Esophagus muscularis mucosa (tissue), 4 donors: Measurements from ENCODE around the gene PAPSS2. TPM values are rescaled to one million over a fixed set of nuclear protein-coding genes. Genes with fewer than 3 reads are reported as not detected.
"Not testable (repeated sequence)": the region's sequence is repeated elsewhere in the genome, so short reads cannot be mapped to it uniquely, and the experiment has no call there.

ENCODE experiments used
- DNase-seq: peaks from one replicate; pipeline ENCODE4 v3.0.0-alpha.2; 2017; ENCODE audit errors: extremely low spot score
- H3K27ac ChIP-seq, 4 donors: fragments of 200-600 bp; sonication (generic); replicated peaks in 1 of 4; 1 replicate in 3 of 4; 2 replicates in 1 of 4; pipeline ENCODE4 v1.5.1; 2016 to 2019; ENCODE audit warnings: mild to moderate bottlenecking in 1 of 4
- H3K27me3 ChIP-seq, 4 donors: fragments of 200-600 bp; sonication (generic); one replicate each; pipeline versions ENCODE4 v1.5.1 to v1.6.0; 2016 to 2019
- H3K36me3 ChIP-seq, 4 donors: fragments of 200-600 bp; sonication (generic); one replicate each; pipeline ENCODE4 v1.5.1; 2016 to 2019
- H3K4me1 ChIP-seq, 4 donors: fragments of 200-600 bp; sonication (generic); one replicate each; pipeline ENCODE4 v1.5.1; 2016 to 2019
- H3K4me3 ChIP-seq, 4 donors: fragments of 200-600 bp; sonication (generic); 1 replicate in 2 of 4; 2 replicates in 2 of 4; pipeline ENCODE4 v1.5.1; 2016 to 2019; ENCODE audit warnings: mild to moderate bottlenecking in 4 of 4, moderate library complexity in 1 of 4
- H3K9me3 ChIP-seq, 4 donors: fragments of 200-600 bp; sonication (generic); 1 replicate in 3 of 4; 2 replicates in 1 of 4; pipeline ENCODE4 v1.5.1; 2016 to 2019
- EP300 ChIP-seq: sonication (generic); formaldehyde crosslinking; IDR thresholded peaks from one replicate; pipeline ENCODE4 v1.6.1; 2017; ENCODE audit warnings: antibody characterized with exemption
- POLR2A ChIP-seq: fragments of 450-650 bp; IDR thresholded peaks from one replicate; pipeline ENCODE4 v1.6.1; 2017; ENCODE audit warnings: antibody characterized with exemption, moderate library complexity, mild to moderate bottlenecking, low read depth
- POLR2AphosphoS5 ChIP-seq, 2 donors: sonication (generic); formaldehyde crosslinking; IDR thresholded peaks; one replicate each; pipeline ENCODE4 v1.6.1; 2017; ENCODE audit warnings: antibody characterized with exemption in 2 of 2
- WGBS: methylation state at CpG from one replicate; pipeline ENCODE4 v1.1.5; 2018; 5-methylcytosine and 5-hydroxymethylcytosine counted together
- intact Hi-C: fragments of 100-400 bp; cut with DNase I; formaldehyde crosslinking; loops from one replicate; pipeline ENCODE4 v1.15.1; 2023
- total RNA-seq, 4 donors: library from RNA; depleted of rRNA; stranded (reverse); fragments of >200 nt; gene quantifications; one replicate each; pipeline versions ENCODE4 v1.1.0 to v1.2.1, GENCODE V29; 2016
- TF ChIP-seq, protein P1 (sequence below), 3 experiments: fragments of 200-600 bp in 2 of 3; fragments of 450-650 bp in 1 of 3; sonication (generic) in 2 of 3; IDR thresholded peaks; one replicate each; pipeline ENCODE4 v1.5.1; 2017 to 2019; ENCODE audit warnings: antibody characterized with exemption in 3 of 3, mild to moderate bottlenecking in 2 of 3, moderate library complexity in 1 of 3

Gene PAPSS2
- total RNA-seq, 4 donors from 2014 or later: 9.6 to 16.7 (median 14.9) TPM

DNA sequence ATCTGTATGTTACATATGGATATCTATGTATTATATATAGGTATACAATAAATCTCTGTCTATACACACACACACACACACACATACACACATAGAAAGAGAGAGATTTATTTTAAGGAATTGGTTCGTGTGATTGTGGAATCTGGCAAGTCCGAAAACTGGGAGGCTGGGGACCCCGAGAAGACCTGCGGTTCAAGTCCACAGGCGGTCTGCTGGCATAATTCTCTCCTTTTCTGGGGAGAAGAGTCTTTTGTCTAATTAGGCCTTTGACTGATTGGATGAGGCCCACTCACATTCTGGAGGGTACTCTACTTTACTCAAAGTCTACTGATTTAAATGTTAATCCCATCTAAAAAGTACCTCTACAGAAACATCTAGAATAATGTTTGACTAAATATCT is 65.1 kb downstream of the PAPSS2 start:
- Histone ChIP-seq H3K36me3 (peaks cover 0 to 4% (median 0%) of the 10 kb centered on the region in 4 donors), H3K27ac (no peak overlapping the region), H3K27me3 (no peaks in the 10 kb centered on the region), H3K4me3 (no peak overlapping the region), H3K9me3 (no peaks in the 10 kb centered on the region), H3K4me1 (no peaks in the 10 kb centered on the region)
- 98% methylated on average over 5 of the region's 5 CpGs for WGBS
- TF ChIP-seq, protein P1, sequence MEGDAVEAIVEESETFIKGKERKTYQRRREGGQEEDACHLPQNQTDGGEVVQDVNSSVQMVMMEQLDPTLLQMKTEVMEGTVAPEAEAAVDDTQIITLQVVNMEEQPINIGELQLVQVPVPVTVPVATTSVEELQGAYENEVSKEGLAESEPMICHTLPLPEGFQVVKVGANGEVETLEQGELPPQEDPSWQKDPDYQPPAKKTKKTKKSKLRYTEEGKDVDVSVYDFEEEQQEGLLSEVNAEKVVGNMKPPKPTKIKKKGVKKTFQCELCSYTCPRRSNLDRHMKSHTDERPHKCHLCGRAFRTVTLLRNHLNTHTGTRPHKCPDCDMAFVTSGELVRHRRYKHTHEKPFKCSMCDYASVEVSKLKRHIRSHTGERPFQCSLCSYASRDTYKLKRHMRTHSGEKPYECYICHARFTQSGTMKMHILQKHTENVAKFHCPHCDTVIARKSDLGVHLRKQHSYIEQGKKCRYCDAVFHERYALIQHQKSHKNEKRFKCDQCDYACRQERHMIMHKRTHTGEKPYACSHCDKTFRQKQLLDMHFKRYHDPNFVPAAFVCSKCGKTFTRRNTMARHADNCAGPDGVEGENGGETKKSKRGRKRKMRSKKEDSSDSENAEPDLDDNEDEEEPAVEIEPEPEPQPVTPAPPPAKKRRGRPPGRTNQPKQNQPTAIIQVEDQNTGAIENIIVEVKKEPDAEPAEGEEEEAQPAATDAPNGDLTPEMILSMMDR (IDR thresholded peaks at IDR 0.05): no peak
- TF ChIP-seq POLR2AphosphoS5 (IDR thresholded peaks at IDR 0.05) (no peak), EP300 (no peak), POLR2A (no peak)
- intact Hi-C loops: no loop called here
- no peak for DNase-seq

- no peak for TF ChIP-seq POLR2AphosphoS5 (IDR thresholded peaks at IDR 0.05)
- TF ChIP-seq POLR2A: no peak
- TF ChIP-seq EP300: no peak
- TF ChIP-seq, protein P1 (IDR thresholded peaks at IDR 0.05): no peak
- Histone ChIP-seq H3K4me1 (peaks cover 3 to 4% (median 3%) of the 10 kb centered on the region in 4 donors), H3K27me3 (no peaks in the 10 kb centered on the region), H3K27ac (no peak overlapping the region), H3K4me3 (no peak overlapping the region), H3K36me3 (peaks cover 0 to 4% (median 0%) of the 10 kb centered on the region in 4 donors), H3K9me3 (no peaks in the 10 kb centered on the region)
- WGBS: 94% methylated on average over 6 of the region's 6 CpGs
- no peak for DNase-seq
- intact Hi-C loops: no loop called here
Measured at GRCh38 chr10:87729940-87730339, 70.3 kb downstream of the PAPSS2 start.

- no peaks in the 10 kb centered on the region for H3K36me3 ChIP-seq
- 79% methylated on average over 5 of the region's 5 CpGs for WGBS
- intact Hi-C loops: no loop called here
- no peak overlapping the region for H3K27ac ChIP-seq
- no peaks in the 10 kb centered on the region for H3K9me3 ChIP-seq
- H3K4me1 ChIP-seq: peaks cover 5 to 9% (median 6%) of the 10 kb centered on the region in 4 donors
- TF ChIP-seq EP300: no peak
- TF ChIP-seq POLR2AphosphoS5 (IDR thresholded peaks at IDR 0.05): no peak
- no peak for TF ChIP-seq POLR2A
- TF ChIP-seq, protein P1 (IDR thresholded peaks at IDR 0.05): no peak
- no peak overlapping the region for H3K4me3 ChIP-seq
- no peaks in the 10 kb centered on the region for H3K27me3 ChIP-seq
- no peak for DNase-seq
Measured at GRCh38 chr10:87733081-87733480, 73.4 kb downstream of the PAPSS2 start.

DNA sequence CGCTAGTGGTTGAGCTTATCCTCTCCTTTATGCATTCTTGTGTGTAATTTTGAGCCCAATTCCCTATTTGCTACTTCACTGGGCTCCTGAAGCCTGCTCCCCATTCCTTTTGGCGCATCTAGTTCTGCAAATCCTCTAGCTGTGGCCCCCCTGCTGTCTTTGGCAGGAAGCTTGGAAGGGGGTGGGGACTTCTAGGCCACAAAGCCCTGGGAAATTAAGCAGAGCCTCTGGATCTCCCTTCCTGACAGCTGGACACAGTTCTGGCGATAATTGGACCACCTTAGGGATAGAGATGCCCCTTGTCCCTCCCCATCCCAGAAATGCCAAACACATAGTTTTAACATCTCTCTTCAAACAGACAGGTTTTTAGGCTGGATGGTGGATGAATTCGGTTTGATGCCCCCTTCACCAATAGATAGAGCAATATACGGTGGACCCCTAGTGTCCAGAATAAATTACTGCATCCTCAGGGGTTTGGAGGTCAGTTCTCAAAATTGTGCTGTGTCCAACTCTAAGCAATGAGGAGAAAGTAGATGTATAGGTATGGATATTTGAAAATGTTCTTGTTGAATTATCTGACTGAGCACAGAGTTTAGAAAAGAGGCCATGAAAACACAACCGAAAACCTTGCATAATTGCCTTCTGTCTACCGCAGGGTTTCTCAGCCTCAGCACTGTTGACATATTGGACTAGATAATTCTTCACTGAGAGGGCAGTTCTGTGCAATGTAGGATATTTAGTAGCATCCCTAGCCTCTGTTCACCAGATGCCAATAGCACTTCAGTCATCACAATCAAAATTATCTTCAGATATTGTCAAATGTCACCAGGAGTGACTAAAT is 75.5 kb downstream of the PAPSS2 start:
- DNase-seq: no peak
- no peak overlapping the region for H3K4me3 ChIP-seq
- no peak overlapping the region for H3K27ac ChIP-seq
- H3K27me3 ChIP-seq: no peaks in the 10 kb centered on the region
- TF ChIP-seq POLR2A (no peak), EP300 (no peak), POLR2AphosphoS5 (IDR thresholded peaks at IDR 0.05) (no peak)
- TF ChIP-seq, protein P1 (IDR thresholded peaks at IDR 0.05): peak; percentile 68 to 80 (median 73)
- H3K36me3 ChIP-seq: no peaks in the 10 kb centered on the region
- peaks cover 5 to 9% (median 8%) of the 10 kb centered on the region in 4 donors for H3K4me1 ChIP-seq
- H3K9me3 ChIP-seq: no peaks in the 10 kb centered on the region
- WGBS: 41% methylated on average over 7 of the region's 7 CpGs
- intact Hi-C loops: loop anchor here (2.0 to 5.0 kb wide), 2 partner anchors 80 to 203 kb away; no protein-coding TSS in a partner anchor

- H3K27ac ChIP-seq, H3K4me3 ChIP-seq, H3K4me1 ChIP-seq, H3K36me3 ChIP-seq, H3K9me3 ChIP-seq, H3K27me3 ChIP-seq, DNase-seq: not testable (repeated sequence)
- WGBS: 100% methylated on average over 1 of the region's 1 CpG
- intact Hi-C loops: loop anchor here (5.0 kb wide), 1 partner anchor 206 kb away; no protein-coding TSS in a partner anchor
Measured at GRCh38 chr10:87738253-87738652, 78.6 kb downstream of the PAPSS2 start.
